ENCODE data around the gene PKM.

Gene PKM

GRCh38 chr15:72249142-72249810, 18.3 kb upstream of the PKM start:
- no peaks in the 10 kb centered on the region for H3K9me3 ChIP-seq (ENCODE audit: control insufficient read depth, low read length)

GRCh38 chr15:72248514-72248913, 17.5 kb upstream of the PKM start:
- Histone ChIP-seq H3K27me3 (ENCODE audit: control insufficient read depth in 1 of 2, insufficient read depth in 1 of 2, low read length in 2 of 2) (no peaks in the 10 kb centered on the region), H3K36me3 (ENCODE audit: control insufficient read depth in 1 of 2, insufficient read depth in 2 of 2, low read depth in 1 of 2, low read length in 2 of 2) (peaks cover 30 to 82% of the 10 kb centered on the region in 2 experiments), H2BK120ac (ENCODE audit: low read depth, low read length) (no peak overlapping the region), H4K91ac (ENCODE audit: low read length) (no peak overlapping the region), H2AFZ (ENCODE audit: low read depth, low read length) (no peak overlapping the region), H3K4me1 (ENCODE audit: control insufficient read depth, insufficient read depth, low read depth, low read length) (no peaks in the 10 kb centered on the region), H4K8ac (ENCODE audit: low read length) (no peak overlapping the region), H3K18ac (ENCODE audit: low read depth in 1 of 2, low read length in 2 of 2) (no peak overlapping the region), H3K79me1 (replicated peaks; ENCODE audit: low read length, poor library complexity, severe bottlenecking) (peaks cover 14% of the 10 kb centered on the region), H3K4ac (ENCODE audit: low read depth in 1 of 2, low read length in 2 of 2) (no peak overlapping the region), H3K14ac (ENCODE audit: low read length in 2 of 2) (no peak overlapping the region), H3K23ac (ENCODE audit: low read length in 2 of 2) (no peak overlapping the region), H3K9me3 (ENCODE audit: control insufficient read depth, low read length) (no peaks in the 10 kb centered on the region), H3K27ac (ENCODE audit: low read length, poor library complexity, severe bottlenecking) (no peak overlapping the region), H2BK5ac (ENCODE audit: low read depth, low read length, poor library complexity, severe bottlenecking) (no peak overlapping the region), H3K4me3 (ENCODE audit: insufficient read depth in 1 of 2, low read depth in 1 of 2, low read length in 2 of 2) (no peak overlapping the region), H2BK15ac (ENCODE audit: low read depth, poor library complexity, severe bottlenecking) (no peak overlapping the region), H3K9ac (ENCODE audit: low read length) (no peak overlapping the region), H2AK5ac (ENCODE audit: low read length, severe bottlenecking) (no peak overlapping the region), H2BK12ac (ENCODE audit: low read length in 2 of 2) (no peak overlapping the region), H3K4me2 (ENCODE audit: low read length, poor library complexity, severe bottlenecking) (no peak overlapping the region)
- 94% methylated on average over 1 of the region's 1 CpG for whole genome bisulfite sequencing
- DNase-seq: no peak

More at GRCh38 chr15:72249142-72249810, 18.3 kb upstream of the PKM start:
- Histone ChIP-seq H3K4me2 (ENCODE audit: low read length, poor library complexity, severe bottlenecking) (no peak overlapping the region), H3K27me3 (ENCODE audit: control insufficient read depth in 1 of 2, insufficient read depth in 1 of 2, low read length in 2 of 2) (no peaks in the 10 kb centered on the region), H3K4ac (ENCODE audit: low read depth in 1 of 2, low read length in 2 of 2) (no peak overlapping the region), H3K14ac (ENCODE audit: low read length in 2 of 2) (no peak overlapping the region), H4K8ac (ENCODE audit: low read length) (no peak overlapping the region), H3K18ac (ENCODE audit: low read depth in 1 of 2, low read length in 2 of 2) (no peak overlapping the region), H3K27ac (ENCODE audit: low read length, poor library complexity, severe bottlenecking) (no peak overlapping the region), H3K79me1 (replicated peaks; ENCODE audit: low read length, poor library complexity, severe bottlenecking) (peaks cover 12% of the 10 kb centered on the region), H4K91ac (ENCODE audit: low read length) (no peak overlapping the region), H2BK12ac (ENCODE audit: low read length in 2 of 2) (no peak overlapping the region), H2BK120ac (ENCODE audit: low read depth, low read length) (no peak overlapping the region), H2AK5ac (ENCODE audit: low read length, severe bottlenecking) (no peak overlapping the region), H3K36me3 (ENCODE audit: control insufficient read depth in 1 of 2, insufficient read depth in 2 of 2, low read depth in 1 of 2, low read length in 2 of 2) (peaks cover 33 to 82% of the 10 kb centered on the region in 2 experiments), H3K4me1 (ENCODE audit: control insufficient read depth, insufficient read depth, low read depth, low read length) (no peaks in the 10 kb centered on the region), H3K4me3 (ENCODE audit: insufficient read depth in 1 of 2, low read depth in 1 of 2, low read length in 2 of 2) (no peak overlapping the region), H3K9ac (ENCODE audit: low read length) (no peak overlapping the region), H2BK15ac (ENCODE audit: low read depth, poor library complexity, severe bottlenecking) (no peak overlapping the region), H2BK5ac (ENCODE audit: low read depth, low read length, poor library complexity, severe bottlenecking) (no peak overlapping the region), H3K23ac (ENCODE audit: low read length in 2 of 2) (no peak overlapping the region), H2AFZ (ENCODE audit: low read depth, low read length) (no peak overlapping the region)
- no peak for DNase-seq
- WGBS: 91% methylated on average over 3 of the region's 3 CpGs

- peaks cover 19 to 68% of the 10 kb centered on the region in 2 experiments for H3K36me3 ChIP-seq (ENCODE audit: control insufficient read depth in 1 of 2, insufficient read depth in 2 of 2, low read depth in 1 of 2, low read length in 2 of 2)
- no peak for DNase-seq
- no peak overlapping the region for H3K4me2 ChIP-seq (ENCODE audit: low read length, poor library complexity, severe bottlenecking)
- no peak overlapping the region for H2BK120ac ChIP-seq (ENCODE audit: low read depth, low read length)
- no peak overlapping the region for H3K9ac ChIP-seq (ENCODE audit: low read length)
- H3K14ac ChIP-seq (ENCODE audit: low read length in 2 of 2): no peak overlapping the region
- peaks cover 2% of the 10 kb centered on the region for H3K4me1 ChIP-seq (ENCODE audit: control insufficient read depth, insufficient read depth, low read depth, low read length)
- H2AK5ac ChIP-seq (ENCODE audit: low read length, severe bottlenecking): no peak overlapping the region
- no peaks in the 10 kb centered on the region for H3K27me3 ChIP-seq (ENCODE audit: control insufficient read depth in 1 of 2, insufficient read depth in 1 of 2, low read length in 2 of 2)
- H3K79me1 ChIP-seq (replicated peaks; ENCODE audit: low read length, poor library complexity, severe bottlenecking): peaks cover 13% of the 10 kb centered on the region
- H2BK15ac ChIP-seq (ENCODE audit: low read depth, poor library complexity, severe bottlenecking): no peak overlapping the region
- H2BK5ac ChIP-seq (ENCODE audit: low read depth, low read length, poor library complexity, severe bottlenecking): no peak overlapping the region
- H3K23ac ChIP-seq (ENCODE audit: low read length in 2 of 2): no peak overlapping the region
- H3K27ac ChIP-seq (ENCODE audit: low read length, poor library complexity, severe bottlenecking): no peak overlapping the region
- no peak overlapping the region for H4K91ac ChIP-seq (ENCODE audit: low read length)
- WGBS: 10% methylated on average over 2 of the region's 2 CpGs
- H3K9me3 ChIP-seq (ENCODE audit: control insufficient read depth, low read length): no peaks in the 10 kb centered on the region
- H4K8ac ChIP-seq (ENCODE audit: low read length): no peak overlapping the region
- H3K18ac ChIP-seq (ENCODE audit: low read depth in 1 of 2, low read length in 2 of 2): no peak overlapping the region
- no peak overlapping the region for H3K4me3 ChIP-seq (ENCODE audit: insufficient read depth in 1 of 2, low read depth in 1 of 2, low read length in 2 of 2)
- no peak overlapping the region for H2BK12ac ChIP-seq (ENCODE audit: low read length in 2 of 2)
- H3K4ac ChIP-seq (ENCODE audit: low read depth in 1 of 2, low read length in 2 of 2): no peak overlapping the region
- H2AFZ ChIP-seq (ENCODE audit: low read depth, low read length): no peak overlapping the region
Measured at GRCh38 chr15:72242775-72243370, 11.9 kb upstream of the PKM start.

GRCh38 chr15:72239652-72240051, 8.7 kb upstream of the PKM start:
- no peak for DNase-seq

More at GRCh38 chr15:72239652-72240051, 8.7 kb upstream of the PKM start:
- no peak overlapping the region for H2BK120ac ChIP-seq (ENCODE audit: low read depth, low read length)
- H3K27me3 ChIP-seq (ENCODE audit: control insufficient read depth in 1 of 2, insufficient read depth in 1 of 2, low read length in 2 of 2): no peaks in the 10 kb centered on the region
- H4K8ac ChIP-seq (ENCODE audit: low read length): no peak overlapping the region
- H3K27ac ChIP-seq (ENCODE audit: low read length, poor library complexity, severe bottlenecking): no peak overlapping the region
- H3K4me3 ChIP-seq (ENCODE audit: insufficient read depth in 1 of 2, low read depth in 1 of 2, low read length in 2 of 2): no peak overlapping the region
- no peak overlapping the region for H3K4ac ChIP-seq (ENCODE audit: low read depth in 1 of 2, low read length in 2 of 2)
- no peak overlapping the region for H3K9ac ChIP-seq (ENCODE audit: low read length)
- no peak overlapping the region for H2AK5ac ChIP-seq (ENCODE audit: low read length, severe bottlenecking)
- no peak overlapping the region for H4K91ac ChIP-seq (ENCODE audit: low read length)
- H3K4me1 ChIP-seq (ENCODE audit: control insufficient read depth, insufficient read depth, low read depth, low read length): peaks cover 12% of the 10 kb centered on the region
- no peak overlapping the region for H2BK15ac ChIP-seq (ENCODE audit: low read depth, poor library complexity, severe bottlenecking)
- no peak overlapping the region for H3K18ac ChIP-seq (ENCODE audit: low read depth in 1 of 2, low read length in 2 of 2)
- no peak overlapping the region for H3K14ac ChIP-seq (ENCODE audit: low read length in 2 of 2)
- H3K4me2 ChIP-seq (ENCODE audit: low read length, poor library complexity, severe bottlenecking): no peak overlapping the region
- no peak overlapping the region for H3K23ac ChIP-seq (ENCODE audit: low read length in 2 of 2)
- no peak overlapping the region for H2BK12ac ChIP-seq (ENCODE audit: low read length in 2 of 2)
- H2BK5ac ChIP-seq (ENCODE audit: low read depth, low read length, poor library complexity, severe bottlenecking): no peak overlapping the region
- peaks cover 13% of the 10 kb centered on the region for H3K79me1 ChIP-seq (replicated peaks; ENCODE audit: low read length, poor library complexity, severe bottlenecking)
- no peak overlapping the region for H2AFZ ChIP-seq (ENCODE audit: low read depth, low read length)
- peaks cover 16 to 52% of the 10 kb centered on the region in 2 experiments for H3K36me3 ChIP-seq (ENCODE audit: control insufficient read depth in 1 of 2, insufficient read depth in 2 of 2, low read depth in 1 of 2, low read length in 2 of 2)
- H3K9me3 ChIP-seq (ENCODE audit: control insufficient read depth, low read length): no peaks in the 10 kb centered on the region

Data from mesenchymal stem cell (in vitro differentiated cells and primary cell).